GM12878 (cell line): Measurements from ENCODE around the gene CLDN9. TPM values are rescaled to one million over a fixed set of nuclear protein-coding genes. Genes with fewer than 3 reads are reported as not detected.

ENCODE experiments used
- ATAC-seq: fragments of 200-7000 bp; cut with Tn5 transposase; 3 replicates; pipeline ENCODE4 v1.9.1; 2020; ENCODE audit warnings: mild to moderate bottlenecking, moderate library complexity
- BruUV-seq: library from RNA; stranded (reverse); fragments of 400-500 nt; replicated peaks from 2 replicates; lab custom pipeline; 2021; lab: Mats Ljungman, UMichigan
- CTCF ChIA-PET: fragments of 300-600 bp; sonication (Branson Sonifier 250); formaldehyde crosslinking; extraction: SDS; loops from one replicate; lab custom pipeline; 2021; ENCODE audit warnings: inconsistent platforms; lab: Yijun Ruan, JAX
- POLR2A ChIA-PET: fragments of 350-600 bp; formaldehyde crosslinking; extraction: SDS; loops from one replicate; lab custom pipeline; 2021; ENCODE audit warnings: inconsistent platforms; lab: Charles Lee
- RAD21 ChIA-PET: fragments of 300-600 bp; sonication (Branson Sonifier 250); formaldehyde crosslinking; loops from one replicate; lab custom pipeline; 2023; ENCODE audit warnings: antibody characterized with exemption; ENCODE audit not compliant: unreplicated experiment; lab: Charles Lee
- SMC1A ChIA-PET: fragments of 300-600 bp; sonication (Branson Sonifier 250); formaldehyde crosslinking; loops from one replicate; lab custom pipeline; 2023; ENCODE audit not compliant: unreplicated experiment, uncharacterized antibody; lab: Charles Lee
- DNase-seq: peaks from one replicate; pipeline ENCODE4 v3.0.0-alpha.2; 2011; ENCODE audit warnings: low read depth, low spot score
- FAIRE-seq: peaks from 3 replicates; lab custom pipeline; 2011; peaks lifted over from hg19 to GRCh38; lab: Jason Lieb, UNC
- H2AFZ ChIP-seq: 2 replicates; pipeline ENCODE4 v1.6.0; 2011; ENCODE audit warnings: low read depth, low read length, control low read depth; ENCODE audit not compliant: control insufficient read depth
- H3K27ac ChIP-seq: 2 replicates; pipeline ENCODE4 v1.5.1; 2011; ENCODE audit warnings: control low read depth; ENCODE audit not compliant: control insufficient read depth, insufficient read depth
- H3K27me3 ChIP-seq, 2 experiments: replicated peaks in 1 of 2; 2 replicates each; pipeline versions ENCODE4 v1.6.0 to v1.6.1; 2011; ENCODE audit warnings: low read length in 1 of 2; ENCODE audit not compliant: control insufficient read depth in 2 of 2, insufficient read depth in 2 of 2
- H3K36me3 ChIP-seq, 2 experiments: 2 replicates each; pipeline ENCODE4 v1.5.1; 2011; ENCODE audit warnings: low read length in 1 of 2; ENCODE audit not compliant: control insufficient read depth in 2 of 2, insufficient read depth in 2 of 2
- H3K4me1 ChIP-seq: 2 replicates; pipeline ENCODE4 v1.6.1; 2011; ENCODE audit warnings: mild to moderate bottlenecking, low read length, moderate library complexity, mixed read lengths; ENCODE audit not compliant: control insufficient read depth, insufficient read depth
- H3K4me2 ChIP-seq: 2 replicates; pipeline ENCODE4 v1.6.0; 2011; ENCODE audit warnings: control low read depth; ENCODE audit not compliant: control insufficient read depth, insufficient read depth
- H3K4me3 ChIP-seq: fragments of 200-600 bp; sonication (generic); 2 replicates; pipeline ENCODE4 v1.5.1; 2016
- H3K79me2 ChIP-seq: 2 replicates; pipeline ENCODE4 v1.6.0; 2011; ENCODE audit warnings: low read length; ENCODE audit not compliant: control insufficient read depth, insufficient read depth
- H3K9ac ChIP-seq: 2 replicates; pipeline ENCODE4 v1.8.0; 2011; ENCODE audit warnings: low read length, control low read depth, mixed read lengths; ENCODE audit not compliant: control insufficient read depth, insufficient read depth
- H3K9me3 ChIP-seq: replicated peaks from 3 replicates; pipeline ENCODE4 v1.5.1; 2011; ENCODE audit warnings: mild to moderate bottlenecking, low read length; ENCODE audit not compliant: control insufficient read depth, insufficient read depth
- H4K20me1 ChIP-seq: 2 replicates; pipeline ENCODE4 v1.6.0; 2011; ENCODE audit not compliant: control insufficient read depth, insufficient read depth
- ASH2L ChIP-seq: fragments of 300-600, 200-600 bp; sonication (generic); IDR thresholded peaks from 2 replicates; pipeline ENCODE4 v1.6.1; 2017; ENCODE audit warnings: low read depth, mild to moderate bottlenecking, borderline replicate concordance
- ETV6 ChIP-seq, 2 experiments: fragments of 450-650 bp in 1 of 2; IDR thresholded peaks in 1 of 2; conservative IDR thresholded peaks in 1 of 2; 2 replicates each; pipeline ENCODE4 v1.6.1; 2014; ENCODE audit warnings: antibody characterized with exemption in 1 of 2, borderline replicate concordance in 1 of 2, low read depth in 1 of 2, mild to moderate bottlenecking in 1 of 2, moderate library complexity in 1 of 2
- GATAD2B ChIP-seq: fragments of 450-650 bp; conservative IDR thresholded peaks from 2 replicates; pipeline ENCODE4 v1.6.1; 2017; ENCODE audit warnings: low read depth, mild to moderate bottlenecking, moderate library complexity
- HCFC1 ChIP-seq: fragments of 150-350 bp; IDR thresholded peaks from 2 replicates; pipeline ENCODE4 v1.6.1; 2014; ENCODE audit warnings: low read length
- POLR2A ChIP-seq: IDR thresholded peaks from 2 replicates; pipeline ENCODE4 v1.6.1; 2011; ENCODE audit warnings: low read depth, mild to moderate bottlenecking, low read length
- SREBF2 ChIP-seq: IDR thresholded peaks from 2 replicates; pipeline ENCODE4 v1.6.1; 2012; ENCODE audit warnings: mild to moderate bottlenecking, low read length
- WGBS: methylation state at CpG from one replicate; pipeline ENCODE4 v1.1.6; 2016; ENCODE audit warnings: low lambda C conversion rate; ENCODE audit not compliant: insufficient replicate concordance, insufficient coverage; ENCODE audit errors: missing lambda C conversion rate; 5-methylcytosine and 5-hydroxymethylcytosine counted together
- in situ Hi-C: fragments of 300-500 bp; cut with MboI; formaldehyde crosslinking; loops from 9 replicates; pipeline ENCODE4 v1.14.3; 2018; ENCODE audit warnings: mixed read lengths
- intact Hi-C: fragments of 100-400 bp; cut with micrococcal nuclease; formaldehyde crosslinking; loops from one replicate; pipeline ENCODE4 v1.14.2; 2022; ENCODE audit not compliant: unreplicated experiment
- polyA plus RNA-seq, 11 experiments: library from polyadenylated mRNA; depleted of rRNA in 4 of 11; unstranded in 6 of 11; stranded (reverse) in 5 of 11; fragments of >200 nt; fragmentation: Nextera tagmentation in 4 of 11; fragmentation: Illumina TruSeq in 1 of 11; extraction: Ambion mirVana in 4 of 11; extraction: Trizol in 1 of 11; gene quantifications; 1 replicate in 1 of 11; 2 replicates in 10 of 11; pipeline versions ENCODE4 v1.2.1 to v1.2.3, GENCODE V29; 2011 to 2016; ENCODE audit warnings: inconsistent platforms in 2 of 11, missing spikeins in 2 of 11, low read depth in 1 of 11
- total RNA-seq, 4 experiments: library from RNA; depleted of rRNA in 3 of 4; stranded (reverse); fragments of >200 nt in 3 of 4; fragmentation: Illumina TruSeq in 1 of 4; extraction: Trizol in 1 of 4; gene quantifications; 2 replicates each; pipeline versions ENCODE4 v1.2.1 to v1.2.3, GENCODE V29; 2013 to 2021
- TF ChIP-seq, protein P1 (sequence below): fragments of 450-650 bp; IDR thresholded peaks from 2 replicates; pipeline ENCODE4 v1.6.1; 2017; ENCODE audit warnings: antibody characterized with exemption, mild to moderate bottlenecking, moderate library complexity

The CLDN9 gene
- total and polyA plus RNA-seq, 10 of the 15 experiments (the other 5 are each of a cell fraction or from before 2014, with no cell fraction given): not detected

DNA sequence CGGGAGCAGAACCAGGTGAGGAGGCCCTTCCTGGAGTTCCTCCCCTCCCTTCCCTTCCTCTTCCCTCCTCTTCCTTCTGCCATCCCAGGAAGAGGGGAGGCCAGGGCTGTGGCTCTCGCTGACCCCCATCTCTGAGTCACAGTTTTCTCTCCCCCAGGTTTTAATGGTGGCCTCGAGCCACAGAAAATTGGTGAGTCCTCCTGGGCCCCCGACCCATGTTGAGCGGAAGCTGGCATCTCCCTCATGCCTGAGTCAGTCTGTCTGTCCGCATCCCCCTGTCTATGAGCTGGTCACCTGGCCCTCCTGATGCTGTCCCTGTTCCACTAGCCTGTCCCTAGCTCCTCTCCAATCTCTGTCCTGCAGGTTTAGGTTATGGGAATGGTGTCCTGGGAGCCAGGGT lies 12.8 kb upstream of the CLDN9 start:
- Histone ChIP-seq H3K36me3 (no peaks in the 10 kb centered on the region), H3K79me2 (no peaks in the 10 kb centered on the region), H3K4me3 (no peak overlapping the region), H3K27me3 (peaks cover 0 to 8% of the 10 kb centered on the region in 2 experiments; a peak in 3 of 4 replicates), H4K20me1 (no peaks in the 10 kb centered on the region), H3K9me3 (no peaks in the 10 kb centered on the region), H2AFZ (no peak overlapping the region), H3K27ac (no peak overlapping the region), H3K4me2 (no peak overlapping the region), H3K4me1 (no peaks in the 10 kb centered on the region)
- ChIA-PET CTCF (interaction anchor here (1.1 to 11.3 kb wide), 2 partner anchors 27 to 129 kb away, joined by 3 to 421 read pairs; partner anchors contain the start of genes CLDN6, HCFC1R1, THOC6 and TNFRSF12A), POLR2A (no interaction called here), RAD21 (interaction anchor here (0.6 to 2.0 kb wide), 2 partner anchors 28 to 278 kb away, joined by 3 to 9 read pairs; no protein-coding TSS in a partner anchor), SMC1A (no interaction called here)
- 33% methylated on average over 6 of the region's 6 CpGs for WGBS
- no TSS peak for BruUV-seq
- intact Hi-C loops: no loop called here
- DNase-seq (no peak), FAIRE-seq (no peak)
- TF ChIP-seq POLR2A (no peak), GATAD2B (no peak), ASH2L (no peak)
- TF ChIP-seq, all 136 proteins: peak for 0
- no peak for ATAC-seq
- no peak overlapping the region for H3K9ac ChIP-seq
- in situ Hi-C loops: no loop called here

DNA sequence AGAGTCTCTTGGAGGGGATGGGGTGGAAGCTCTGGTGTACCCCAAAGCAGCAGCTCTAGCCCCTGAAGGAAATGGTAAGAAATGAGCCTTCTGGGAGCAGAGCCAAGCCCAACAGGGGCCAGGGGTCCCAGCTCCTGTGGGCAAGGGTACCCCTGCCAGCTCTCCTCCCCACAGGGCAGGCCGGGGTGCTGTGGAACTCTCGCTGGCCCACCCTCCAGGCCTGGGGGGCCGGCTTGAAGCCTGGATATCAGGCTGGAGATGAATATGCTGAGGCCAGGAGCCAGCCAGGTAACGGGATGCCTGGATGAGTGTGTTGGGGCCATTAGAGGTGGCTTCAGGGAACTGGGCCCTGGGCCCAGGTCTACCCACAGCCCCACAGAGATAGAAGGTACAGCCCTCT lies 12.2 kb upstream of the CLDN9 start:
- WGBS: 6% methylated on average over 4 of the region's 4 CpGs
- TF ChIP-seq HCFC1: no peak
- no peak for TF ChIP-seq SREBF2
- no peak for TF ChIP-seq ASH2L
- TF ChIP-seq, protein P1, sequence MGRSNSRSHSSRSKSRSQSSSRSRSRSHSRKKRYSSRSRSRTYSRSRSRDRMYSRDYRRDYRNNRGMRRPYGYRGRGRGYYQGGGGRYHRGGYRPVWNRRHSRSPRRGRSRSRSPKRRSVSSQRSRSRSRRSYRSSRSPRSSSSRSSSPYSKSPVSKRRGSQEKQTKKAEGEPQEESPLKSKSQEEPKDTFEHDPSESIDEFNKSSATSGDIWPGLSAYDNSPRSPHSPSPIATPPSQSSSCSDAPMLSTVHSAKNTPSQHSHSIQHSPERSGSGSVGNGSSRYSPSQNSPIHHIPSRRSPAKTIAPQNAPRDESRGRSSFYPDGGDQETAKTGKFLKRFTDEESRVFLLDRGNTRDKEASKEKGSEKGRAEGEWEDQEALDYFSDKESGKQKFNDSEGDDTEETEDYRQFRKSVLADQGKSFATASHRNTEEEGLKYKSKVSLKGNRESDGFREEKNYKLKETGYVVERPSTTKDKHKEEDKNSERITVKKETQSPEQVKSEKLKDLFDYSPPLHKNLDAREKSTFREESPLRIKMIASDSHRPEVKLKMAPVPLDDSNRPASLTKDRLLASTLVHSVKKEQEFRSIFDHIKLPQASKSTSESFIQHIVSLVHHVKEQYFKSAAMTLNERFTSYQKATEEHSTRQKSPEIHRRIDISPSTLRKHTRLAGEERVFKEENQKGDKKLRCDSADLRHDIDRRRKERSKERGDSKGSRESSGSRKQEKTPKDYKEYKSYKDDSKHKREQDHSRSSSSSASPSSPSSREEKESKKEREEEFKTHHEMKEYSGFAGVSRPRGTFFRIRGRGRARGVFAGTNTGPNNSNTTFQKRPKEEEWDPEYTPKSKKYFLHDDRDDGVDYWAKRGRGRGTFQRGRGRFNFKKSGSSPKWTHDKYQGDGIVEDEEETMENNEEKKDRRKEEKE: no peak
- no peak for TF ChIP-seq ETV6 (conservative IDR thresholded peaks at IDR 0.05 in 1 of 2, IDR thresholded peaks at IDR 0.05 in 1 of 2; ENCODE audit: borderline replicate concordance in 1 of 2, low read depth in 1 of 2)
- no peaks in the 10 kb centered on the region for H3K79me2 ChIP-seq
- no peak for FAIRE-seq
- no peak overlapping the region for H3K9ac ChIP-seq
- no TSS peak for BruUV-seq
- ChIA-PET POLR2A (no interaction called here), SMC1A (no interaction called here), CTCF (interaction anchor here (1.1 to 11.3 kb wide), 2 partner anchors 26 to 128 kb away, joined by 3 to 421 read pairs; partner anchors contain the start of genes CLDN6, HCFC1R1, THOC6 and TNFRSF12A), RAD21 (interaction anchor here (0.6 to 2.0 kb wide), 3 partner anchors 28 to 278 kb away, joined by 3 to 9 read pairs (median 4); no protein-coding TSS in a partner anchor)
- no peaks in the 10 kb centered on the region for H3K9me3 ChIP-seq
- intact Hi-C loops (no loop called here), in situ Hi-C loops (no loop called here)
- no peak overlapping the region for H3K4me2 ChIP-seq
- no peaks in the 10 kb centered on the region for H3K4me1 ChIP-seq
- H4K20me1 ChIP-seq: no peaks in the 10 kb centered on the region
- DNase-seq: no peak
- H3K27me3 ChIP-seq: peaks cover 0 to 8% of the 10 kb centered on the region in 2 experiments; a peak in 3 of 4 replicates
- no peaks in the 10 kb centered on the region for H3K36me3 ChIP-seq
- H2AFZ ChIP-seq: no peak overlapping the region
- H3K27ac ChIP-seq: no peak overlapping the region
- no peak overlapping the region for H3K4me3 ChIP-seq
- ATAC-seq: no peak
